NT2/D1 (cell line): Measurements from ENCODE around the gene RPEL1.
"Not testable (repeated sequence)": the region's sequence is repeated elsewhere in the genome, so short reads cannot be mapped to it uniquely, and the experiment has no call there.

Source experiments
- DNase-seq: peaks from one replicate; pipeline ENCODE4 v3.0.0-alpha.2; 2011; ENCODE audit warnings: low read depth, low spot score
- H3K27me3 ChIP-seq: 2 replicates; pipeline ENCODE4 v1.6.0; 2011; ENCODE audit warnings: mild to moderate bottlenecking; ENCODE audit not compliant: insufficient read length, insufficient read depth
- H3K36me3 ChIP-seq: 2 replicates; pipeline ENCODE4 v1.6.1; 2011; ENCODE audit warnings: mild to moderate bottlenecking, low read length, mixed read lengths; ENCODE audit not compliant: insufficient read depth, insufficient read length
- H3K4me1 ChIP-seq: 2 replicates; pipeline ENCODE4 v1.5.1; 2011; ENCODE audit not compliant: insufficient read depth, insufficient read length
- H3K4me3 ChIP-seq: 2 replicates; pipeline ENCODE4 v1.5.1; 2011; ENCODE audit warnings: low read depth; ENCODE audit not compliant: insufficient read length
- H3K9ac ChIP-seq: 2 replicates; pipeline ENCODE4 v1.6.0; 2011; ENCODE audit warnings: low read depth; ENCODE audit not compliant: insufficient read length
- H3K9me3 ChIP-seq: 2 replicates; pipeline ENCODE4 v1.5.1; 2011; ENCODE audit warnings: mild to moderate bottlenecking, low read length; ENCODE audit not compliant: insufficient read depth
- SUZ12 ChIP-seq: IDR thresholded peaks from 2 replicates; pipeline ENCODE4 v1.6.1; 2011; ENCODE audit not compliant: insufficient read length, insufficient read depth; ENCODE audit errors: extremely low read depth
- YY1 ChIP-seq: IDR thresholded peaks from 2 replicates; pipeline ENCODE4 v1.6.1; 2011; ENCODE audit not compliant: insufficient read length, insufficient read depth
- ZNF274 ChIP-seq: IDR thresholded peaks from 2 replicates; pipeline ENCODE4 v1.6.1; 2011; ENCODE audit warnings: mild to moderate bottlenecking, low read depth, low read length

Gene RPEL1

GRCh38 chr10:103204353-103205255 lies 41.1 kb upstream of the RPEL1 start:
- no peak for TF ChIP-seq SUZ12
- no peak for TF ChIP-seq ZNF274
- TF ChIP-seq YY1: no peak
- Histone ChIP-seq H3K9ac (no peak overlapping the region), H3K9me3 (peaks cover 28% of the 10 kb centered on the region; the same call in 1 of the 2 replicates), H3K27me3 (no peaks in the 10 kb centered on the region), H3K36me3 (peaks cover 3% of the 10 kb centered on the region), H3K4me3 (no peak overlapping the region), H3K4me1 (peaks cover 4% of the 10 kb centered on the region)
- DNase-seq: peak; percentile 89

GRCh38 chr10:103205401-103205800 lies 40.3 kb upstream of the RPEL1 start:
- H3K36me3 ChIP-seq, H3K4me1 ChIP-seq, H3K9ac ChIP-seq, H3K27me3 ChIP-seq, DNase-seq, H3K4me3 ChIP-seq: not testable (repeated sequence)
- H3K9me3 ChIP-seq: peaks cover 35% of the 10 kb centered on the region; the same call in 1 of the 2 replicates

DNA sequence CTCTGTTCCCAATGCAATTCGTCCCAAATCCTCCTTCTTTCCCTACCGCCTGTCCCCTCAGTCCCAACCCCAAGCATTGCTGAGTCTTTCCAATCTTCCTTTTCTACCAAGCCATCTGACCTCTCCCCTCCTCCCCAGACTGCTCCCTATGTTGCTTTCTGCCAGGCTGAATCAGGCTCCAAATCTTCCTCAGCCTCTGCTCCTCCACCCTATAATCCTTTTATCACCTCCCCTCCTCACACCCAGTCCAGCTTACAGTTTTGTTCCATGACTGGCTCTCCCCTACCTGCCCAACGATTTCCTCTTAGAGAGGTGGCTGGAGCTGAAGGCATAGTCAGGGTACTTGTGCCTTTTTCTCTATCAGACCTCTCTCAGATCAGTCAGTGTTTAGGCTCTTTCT lies 39.0 kb upstream of the RPEL1 start:
- H3K4me3 ChIP-seq: peak overlapping the region; percentile 13
- not testable (repeated sequence) for DNase-seq, H3K9ac ChIP-seq, H3K36me3 ChIP-seq, H3K4me1 ChIP-seq, H3K27me3 ChIP-seq
- peaks cover 45% of the 10 kb centered on the region; the same call in 1 of the 2 replicates for H3K9me3 ChIP-seq

- no peak overlapping the region for H3K4me3 ChIP-seq
Observed at GRCh38 chr10:103207141-103207540, 38.5 kb upstream of the RPEL1 start.

DNA sequence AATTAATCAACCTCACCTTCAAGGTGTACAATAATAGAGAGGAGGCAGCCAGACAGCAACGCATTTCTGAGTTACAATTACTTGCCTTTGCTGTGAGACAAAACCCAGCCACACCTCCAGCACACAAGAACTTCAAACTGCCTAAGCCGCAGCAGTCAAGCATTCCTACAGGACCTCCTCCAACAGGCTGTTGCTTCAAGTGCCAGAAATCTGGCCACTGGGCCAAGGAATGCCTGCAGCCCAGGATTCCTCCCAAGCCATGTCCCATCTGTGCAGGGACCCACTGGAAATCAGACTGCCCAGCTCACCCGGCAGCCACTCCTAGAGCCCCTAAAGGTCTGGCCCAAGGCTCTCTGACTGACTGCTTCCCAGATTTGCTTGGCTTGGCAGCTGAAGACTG lies 38.0 kb upstream of the RPEL1 start:
- not testable (repeated sequence) for H3K27me3 ChIP-seq, H3K9ac ChIP-seq, H3K36me3 ChIP-seq, H3K4me3 ChIP-seq, H3K4me1 ChIP-seq, DNase-seq
- peaks cover 51% of the 10 kb centered on the region for H3K9me3 ChIP-seq

More at GRCh38 chr10:103207141-103207540, 38.5 kb upstream of the RPEL1 start:
- H3K27me3 ChIP-seq: no peaks in the 10 kb centered on the region
- H3K4me1 ChIP-seq: peaks cover 2% of the 10 kb centered on the region
- peaks cover 46% of the 10 kb centered on the region; the same call in 1 of the 2 replicates for H3K9me3 ChIP-seq
- no peak for TF ChIP-seq ZNF274
- no peak for TF ChIP-seq YY1
- no peak for DNase-seq
- H3K36me3 ChIP-seq: peaks cover 6% of the 10 kb centered on the region
- no peak overlapping the region for H3K9ac ChIP-seq

DNA sequence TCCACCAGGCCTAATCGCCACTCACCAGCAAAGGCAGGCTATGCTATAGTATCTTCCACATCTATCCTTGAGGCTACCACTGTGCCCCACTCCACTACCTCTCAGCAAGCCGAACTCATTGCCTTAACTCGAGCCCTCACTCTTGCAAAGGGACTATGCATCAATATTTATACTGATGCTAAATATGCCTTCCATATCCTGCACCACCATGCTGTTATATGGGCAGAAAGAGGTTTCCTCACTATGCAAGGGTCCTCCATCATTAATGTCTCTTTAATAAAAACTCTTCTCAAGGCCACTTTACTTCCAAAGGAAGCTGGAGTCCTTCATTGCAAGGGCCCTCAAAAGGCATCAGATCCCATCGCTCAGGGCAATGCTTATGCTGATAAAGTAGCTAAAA lies 35.4 kb upstream of the RPEL1 start:
- H3K27me3 ChIP-seq, H3K4me1 ChIP-seq, DNase-seq, H3K4me3 ChIP-seq, H3K9ac ChIP-seq: not testable (repeated sequence)
- H3K9me3 ChIP-seq: peaks cover 71% of the 10 kb centered on the region
- peaks cover 17% of the 10 kb centered on the region for H3K36me3 ChIP-seq

- Histone ChIP-seq H3K9ac (no peak overlapping the region), H3K36me3 (peaks cover 18% of the 10 kb centered on the region), H3K9me3 (peaks cover 40% of the 10 kb centered on the region), H3K27me3 (no peaks in the 10 kb centered on the region), H3K4me1 (no peaks in the 10 kb centered on the region), H3K4me3 (no peak overlapping the region)
- DNase-seq: no peak
- TF ChIP-seq ZNF274 (no peak), SUZ12 (no peak)
Observed at GRCh38 chr10:103215601-103216000, 30.1 kb upstream of the RPEL1 start.

- H3K9ac ChIP-seq, DNase-seq, H3K27me3 ChIP-seq, H3K4me1 ChIP-seq, H3K4me3 ChIP-seq: not testable (repeated sequence)
- H3K36me3 ChIP-seq: peaks cover 18% of the 10 kb centered on the region
- H3K9me3 ChIP-seq: peaks cover 38% of the 10 kb centered on the region
Observed at GRCh38 chr10:103216362-103216761, 29.3 kb upstream of the RPEL1 start.
